Fibroblast of villous mesenchyme (primary cell): ENCODE measurements around the gene KIF5A. TPM values are rescaled to one million over a fixed set of nuclear protein-coding genes. Genes with fewer than 3 reads are reported as not detected.

Experiments
- DNase-seq: peaks from one replicate; pipeline ENCODE4 v3.0.0-alpha.2; 2010; ENCODE audit warnings: low read depth
- H3K4me3 ChIP-seq: 2 replicates; pipeline ENCODE4 v1.5.1; 2011; ENCODE audit warnings: low read depth, mild to moderate bottlenecking, low read length
- total RNA-seq: library from RNA; depleted of rRNA; stranded (reverse); fragments of >200 nt; gene quantifications from 2 replicates; pipeline ENCODE4 v1.2.3, GENCODE V29; 2012
- TF ChIP-seq, protein P1 (sequence below): IDR thresholded peaks from 2 replicates; pipeline ENCODE4 v1.5.1; 2012; ENCODE audit warnings: low read depth, mild to moderate bottlenecking, low read length; ENCODE audit not compliant: insufficient read depth

Gene KIF5A
- total RNA-seq, 1 donor, result 0.86 TPM

DNA sequence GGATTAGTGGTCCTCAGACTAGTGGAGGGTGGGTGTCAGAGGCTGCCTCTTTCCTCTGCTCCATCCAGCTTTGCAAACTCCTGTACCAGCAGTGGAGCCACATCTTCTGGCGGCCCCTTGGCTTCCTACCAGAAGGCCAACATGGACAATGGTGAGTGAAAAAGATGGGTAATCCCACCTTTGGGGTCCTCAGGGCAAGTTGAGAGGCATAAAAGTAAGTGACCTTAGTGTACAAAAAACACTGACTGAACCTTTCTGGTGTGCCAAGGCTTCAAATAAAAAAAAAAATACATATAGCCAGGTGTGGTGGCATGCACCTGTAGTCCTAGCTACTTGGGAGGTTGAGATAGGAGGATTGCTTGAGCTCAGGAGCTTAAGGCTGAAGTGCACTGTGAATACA is 32.0 kb downstream of the KIF5A start:
- TF ChIP-seq, protein P1, sequence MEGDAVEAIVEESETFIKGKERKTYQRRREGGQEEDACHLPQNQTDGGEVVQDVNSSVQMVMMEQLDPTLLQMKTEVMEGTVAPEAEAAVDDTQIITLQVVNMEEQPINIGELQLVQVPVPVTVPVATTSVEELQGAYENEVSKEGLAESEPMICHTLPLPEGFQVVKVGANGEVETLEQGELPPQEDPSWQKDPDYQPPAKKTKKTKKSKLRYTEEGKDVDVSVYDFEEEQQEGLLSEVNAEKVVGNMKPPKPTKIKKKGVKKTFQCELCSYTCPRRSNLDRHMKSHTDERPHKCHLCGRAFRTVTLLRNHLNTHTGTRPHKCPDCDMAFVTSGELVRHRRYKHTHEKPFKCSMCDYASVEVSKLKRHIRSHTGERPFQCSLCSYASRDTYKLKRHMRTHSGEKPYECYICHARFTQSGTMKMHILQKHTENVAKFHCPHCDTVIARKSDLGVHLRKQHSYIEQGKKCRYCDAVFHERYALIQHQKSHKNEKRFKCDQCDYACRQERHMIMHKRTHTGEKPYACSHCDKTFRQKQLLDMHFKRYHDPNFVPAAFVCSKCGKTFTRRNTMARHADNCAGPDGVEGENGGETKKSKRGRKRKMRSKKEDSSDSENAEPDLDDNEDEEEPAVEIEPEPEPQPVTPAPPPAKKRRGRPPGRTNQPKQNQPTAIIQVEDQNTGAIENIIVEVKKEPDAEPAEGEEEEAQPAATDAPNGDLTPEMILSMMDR, result no peak

GRCh38 chr12:57582440-57582839 is 32.6 kb downstream of the KIF5A start:
- no peak for DNase-seq
- TF ChIP-seq, protein P1, result no peak
- no peak overlapping the region for H3K4me3 ChIP-seq

More for the DNA sequence above, 32.0 kb downstream of the KIF5A start:
- DNase-seq, result no peak
- no peak overlapping the region for H3K4me3 ChIP-seq

GRCh38 chr12:57583008-57583831 is 33.4 kb downstream of the KIF5A start:
- H3K4me3 ChIP-seq, result no peak overlapping the region
- peak; percentile 85 for DNase-seq

GRCh38 chr12:57584050-57584449 is 34.2 kb downstream of the KIF5A start:
- no peak overlapping the region for H3K4me3 ChIP-seq
- no peak for DNase-seq
- TF ChIP-seq, protein P1, result no peak

More at GRCh38 chr12:57583008-57583831, 33.4 kb downstream of the KIF5A start:
- TF ChIP-seq, protein P1, result peak; percentile 97

DNA sequence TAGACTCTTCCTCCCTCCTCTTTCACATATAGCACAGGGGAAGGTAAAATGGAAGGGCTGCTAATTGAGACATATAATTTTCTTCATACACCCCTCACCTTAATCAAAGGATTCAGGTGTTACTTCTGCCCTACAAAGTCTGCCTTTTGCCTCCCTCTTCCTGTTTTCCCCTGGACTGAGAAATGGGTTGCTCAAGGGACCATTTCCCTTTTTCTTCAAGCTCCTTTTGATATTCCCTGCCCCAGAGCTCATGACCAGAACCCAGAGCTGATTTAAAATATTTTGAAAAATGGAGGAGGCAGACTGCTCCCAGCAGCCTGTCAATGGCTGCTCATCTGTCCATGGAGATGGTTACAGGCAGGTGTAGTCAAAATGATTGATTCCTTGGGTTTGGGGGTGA is 34.8 kb downstream of the KIF5A start:
- TF ChIP-seq, protein P1, result no peak
- no peak overlapping the region for H3K4me3 ChIP-seq
- DNase-seq, result no peak

- no peak for DNase-seq
- H3K4me3 ChIP-seq, result no peak overlapping the region
- TF ChIP-seq, protein P1, result no peak
These were observed 35.3 kb downstream of the KIF5A start for GRCh38 chr12:57585156-57585555.
